Peyer's patch (tissue), 4 donors: Measurements from ENCODE around the gene MRNIP.

Experiments used
- CTCF ChIP-seq, 6 experiments: fragments of 450-650 bp in 4 of 6; fragments of 200-600 bp in 2 of 6; sonication (generic) in 1 of 6; IDR thresholded peaks; one replicate each; pipeline ENCODE4 v1.5.1; 2017 to 2019; ENCODE audit warnings: antibody characterized with exemption in 6 of 6, mild to moderate bottlenecking in 3 of 6, moderate library complexity in 1 of 6
- POLR2A ChIP-seq, 2 donors: fragments of 450-650 bp; IDR thresholded peaks; one replicate each; pipeline ENCODE4 v1.5.1; 2017; ENCODE audit warnings: antibody characterized with exemption in 2 of 2, mild to moderate bottlenecking in 2 of 2, moderate library complexity in 2 of 2

DNA sequence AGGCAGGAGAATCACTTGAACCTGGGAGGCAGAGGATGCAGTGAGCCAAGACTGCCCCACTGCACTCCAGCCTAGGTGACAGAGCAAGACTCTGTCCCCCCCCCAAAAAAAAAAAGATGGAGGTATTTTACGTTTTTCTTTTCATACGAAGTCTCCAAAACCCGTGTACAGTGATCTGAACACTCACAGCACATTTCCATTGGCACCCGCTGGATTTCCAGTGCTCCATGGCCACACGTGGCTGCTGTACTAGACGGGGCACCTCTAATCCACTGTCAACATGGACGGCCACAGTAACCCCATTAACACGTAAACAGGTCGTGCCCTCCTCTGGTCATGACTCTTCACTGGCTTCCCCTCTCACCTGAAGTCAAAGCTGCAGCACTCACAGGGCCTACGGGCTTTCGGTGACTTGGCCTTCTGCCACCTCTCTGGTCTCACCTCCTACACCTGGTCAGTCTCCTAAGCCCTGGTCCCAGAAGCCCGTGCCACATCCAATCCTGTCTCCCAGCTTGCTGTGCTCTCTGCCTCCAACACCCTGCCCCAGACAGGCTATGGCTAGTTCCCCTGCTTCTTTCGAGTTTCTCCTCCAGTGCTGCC, 27.0 kb upstream of the MRNIP start:
- no peak for TF ChIP-seq CTCF (IDR thresholded peaks at IDR 0.05)
- no peak for TF ChIP-seq POLR2A (IDR thresholded peaks at IDR 0.05)
